Eye (tissue), 1 donor: ENCODE results near the gene RPL5.
A peak's percentile ranks its signal among the peaks of the same experiment; 100 is the strongest.

ENCODE experiments used
- DNase-seq: peaks from one replicate; pipeline ENCODE4 v3.0.0-alpha.2; 2015

The RPL5 gene

GRCh38 chr1:92858564-92859399, 26.9 kb downstream of the RPL5 start:
- DNase-seq = peak; percentile 93

- no peak for DNase-seq
Observed at GRCh38 chr1:92859400-92860039, 27.7 kb downstream of the RPL5 start.

DNA sequence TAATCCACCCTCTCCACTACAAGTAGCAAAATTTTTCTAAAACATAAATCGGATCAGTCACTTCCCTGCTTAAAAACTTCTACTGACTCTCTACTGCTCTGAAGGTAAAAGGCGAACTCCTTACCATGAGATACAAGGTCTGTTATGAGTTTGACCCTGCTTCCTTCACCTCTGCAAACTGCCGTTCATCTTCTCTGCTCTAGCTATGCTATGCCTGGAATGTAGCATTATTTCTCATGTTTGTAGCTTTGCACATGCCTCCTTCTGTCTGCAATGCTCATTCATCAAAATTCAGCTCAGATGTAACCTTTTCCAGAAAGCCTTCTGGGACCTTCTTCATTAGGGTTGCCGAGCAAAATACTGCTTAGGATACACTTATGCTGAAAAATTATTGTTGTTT, 30.8 kb downstream of the RPL5 start:
- no peak for DNase-seq

- no peak for DNase-seq
Observed at GRCh38 chr1:92864131-92864530, 32.3 kb downstream of the RPL5 start.

DNA sequence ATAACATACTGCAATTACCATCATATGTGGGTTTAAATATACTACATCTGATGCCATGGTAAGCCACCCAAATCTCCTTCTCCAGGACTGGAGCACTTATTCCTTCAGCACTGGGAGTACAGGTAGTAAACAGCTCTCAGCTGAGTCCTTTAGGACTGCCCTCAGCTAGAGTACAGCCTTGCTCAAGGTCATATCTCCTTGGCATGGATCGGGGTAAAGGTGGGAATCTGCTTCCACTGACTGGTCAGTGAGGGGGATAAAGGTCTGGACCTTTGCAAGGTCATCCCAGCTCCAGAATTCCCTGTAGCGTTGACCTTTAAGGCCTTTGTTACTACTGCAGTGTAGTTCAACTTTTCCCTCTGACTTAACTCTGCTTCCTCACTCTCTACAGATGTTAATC, 38.8 kb downstream of the RPL5 start:
- no peak for DNase-seq

DNA sequence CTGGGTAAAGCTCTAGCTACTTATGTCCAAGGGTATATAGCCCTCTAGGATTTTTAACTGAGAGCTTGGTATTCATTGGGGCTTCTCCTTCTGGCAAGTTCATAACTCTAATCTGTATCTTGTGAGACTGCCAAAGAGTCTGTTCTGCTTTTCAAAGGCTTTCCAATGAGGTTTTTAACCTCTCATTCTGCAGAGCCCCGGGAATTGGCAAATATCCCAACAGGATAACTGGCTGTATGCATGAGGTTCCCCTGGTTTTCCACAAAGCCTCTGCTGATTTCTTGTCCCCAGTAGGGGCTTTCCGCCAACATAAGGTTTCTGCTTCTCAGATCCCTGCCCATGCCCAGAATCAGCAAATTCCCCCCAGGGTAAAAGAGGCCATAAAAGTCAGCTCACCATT, 40.9 kb downstream of the RPL5 start:
- DNase-seq = no peak

GRCh38 chr1:92874987-92875386, 43.1 kb downstream of the RPL5 start:
- no peak for DNase-seq

DNA sequence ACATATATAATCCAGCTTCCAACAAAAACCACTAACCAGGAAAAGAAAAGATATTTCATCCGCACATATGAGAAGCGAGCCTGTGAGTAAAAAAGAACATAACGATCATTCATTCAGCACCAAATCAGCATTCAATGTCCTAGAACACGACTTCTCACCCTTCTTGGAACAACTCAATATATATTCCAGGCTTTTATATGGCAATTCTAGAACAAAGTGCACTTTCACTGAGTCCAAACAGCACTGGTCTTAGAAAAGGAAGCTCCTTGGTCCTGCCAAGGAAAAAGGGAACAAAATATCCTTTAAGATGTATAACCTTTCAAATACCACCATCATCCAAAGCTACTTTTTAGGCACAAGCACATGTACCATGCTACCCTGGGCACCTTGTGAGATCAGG, 44.5 kb downstream of the RPL5 start:
- no peak for DNase-seq

DNA sequence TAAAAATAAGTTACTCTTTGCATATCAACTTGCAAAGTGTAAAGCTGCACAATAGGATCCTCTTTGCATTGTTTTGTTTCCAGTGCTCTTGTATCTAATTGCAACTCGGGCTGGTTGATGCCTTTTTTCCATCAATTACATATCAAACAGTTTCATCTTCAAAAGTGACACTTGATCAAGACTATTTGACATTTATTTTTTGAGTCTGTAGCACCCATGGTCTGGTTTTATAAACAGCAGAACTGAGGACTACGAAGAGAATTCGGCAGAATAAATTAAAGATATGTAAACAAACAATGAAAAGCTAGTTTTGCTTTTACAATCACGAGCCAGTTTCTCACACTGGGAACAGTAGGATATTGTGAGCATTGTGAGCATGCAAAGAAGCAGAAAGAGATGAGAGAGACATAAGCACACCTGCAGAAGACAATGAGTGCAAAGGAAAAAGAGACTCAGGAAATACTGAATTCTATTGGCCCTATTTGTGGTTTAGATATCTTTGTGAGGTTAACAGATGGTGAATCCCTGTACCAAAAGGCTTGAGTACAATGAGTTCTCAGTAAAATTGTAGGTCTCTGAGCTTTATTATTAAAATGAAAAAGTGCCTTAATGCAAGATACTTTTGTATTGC, 45.4 kb downstream of the RPL5 start:
- no peak for DNase-seq

DNA sequence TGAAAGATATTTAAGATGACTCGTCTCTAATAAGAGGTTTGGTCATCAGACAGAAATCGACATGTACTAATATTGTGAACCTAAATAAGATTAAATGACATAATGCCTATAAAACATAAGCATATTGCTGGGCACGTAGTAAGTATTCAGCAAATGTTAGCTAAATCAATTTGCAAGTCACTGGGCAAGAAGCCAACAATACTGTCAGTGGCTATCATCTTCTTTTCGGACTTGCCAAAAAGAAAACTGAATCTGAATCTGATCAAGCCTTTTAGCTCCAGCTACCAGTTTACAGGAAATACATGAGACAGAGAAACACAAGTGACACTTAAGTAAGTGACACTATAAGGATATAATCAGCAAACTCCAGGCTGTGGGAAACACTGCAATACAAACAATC, 46.0 kb downstream of the RPL5 start:
- no peak for DNase-seq

- DNase-seq = no peak
Observed at GRCh38 chr1:92879316-92879968, 47.6 kb downstream of the RPL5 start.

DNA sequence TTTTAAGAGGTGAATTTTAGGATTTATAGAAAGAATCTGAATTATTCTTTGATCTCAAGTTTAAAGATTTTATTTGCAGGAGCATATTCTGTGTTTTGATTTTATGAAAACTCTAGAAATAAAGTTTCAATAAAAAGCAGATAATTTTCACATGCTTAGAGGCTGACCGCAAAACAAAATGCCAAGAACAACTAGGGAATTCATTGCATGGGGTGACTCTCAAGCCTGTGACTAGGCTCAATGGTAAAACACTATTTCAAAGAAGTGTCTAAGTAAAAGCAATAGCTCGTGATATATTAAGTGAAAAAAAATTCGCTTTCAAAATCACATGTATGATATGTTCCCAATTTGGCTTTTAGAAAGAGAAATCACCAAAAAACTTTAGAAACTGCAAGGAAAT, 49.6 kb downstream of the RPL5 start:
- no peak for DNase-seq

- no peak for DNase-seq
Observed at GRCh38 chr1:92882819-92883218, 51.0 kb downstream of the RPL5 start.

GRCh38 chr1:92883297-92883696, 51.5 kb downstream of the RPL5 start:
- DNase-seq = no peak

DNA sequence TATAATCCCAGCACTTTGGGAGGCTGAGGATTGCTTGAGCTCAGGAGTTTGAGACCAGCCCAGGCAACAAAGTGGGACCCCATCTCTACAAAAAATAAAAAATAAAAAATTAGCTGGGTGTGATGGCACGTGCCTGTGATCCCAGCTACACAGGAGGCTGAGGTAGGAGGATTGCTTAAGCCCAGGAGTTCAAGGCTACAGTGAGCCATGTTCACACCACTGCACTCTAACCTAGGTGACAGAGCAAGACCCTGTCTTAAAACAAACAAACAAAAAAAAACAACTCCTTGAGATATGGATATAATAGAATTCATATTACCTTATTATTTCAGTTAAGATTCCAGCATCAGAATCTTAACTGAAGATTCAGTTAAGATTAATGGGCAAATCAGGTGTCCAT, 52.4 kb downstream of the RPL5 start:
- DNase-seq = no peak

- DNase-seq = no peak
Observed at GRCh38 chr1:92886886-92887419, 55.1 kb downstream of the RPL5 start.

- no peak for DNase-seq
Observed at GRCh38 chr1:92887465-92887864, 55.6 kb downstream of the RPL5 start.
